Aorta (tissue), 5 donors: ENCODE results near the gene PACS2. TPM values are rescaled to one million over a fixed set of nuclear protein-coding genes. Genes with fewer than 3 reads are reported as not detected.

Source experiments
- ATAC-seq: fragments of 200-7000 bp; cut with Tn5 transposase; one replicate; pipeline ENCODE4 v1.9.1; 2022; ENCODE audit warnings: moderate library complexity; ENCODE audit not compliant: low FRiP score
- DNase-seq, 2 donors: peaks; one replicate each; pipeline ENCODE4 v3.0.0-alpha.2; 2020
- H3K27ac ChIP-seq, 2 donors: one replicate each; pipeline ENCODE4 v1.5.1; 2013; ENCODE audit warnings: low read length in 2 of 2, mild to moderate bottlenecking in 2 of 2, moderate library complexity in 2 of 2, control low read depth in 1 of 2, inconsistent platforms in 1 of 2, low read depth in 1 of 2
- H3K27me3 ChIP-seq, 2 donors: one replicate each; pipeline ENCODE4 v1.6.1; 2013; ENCODE audit warnings: control low read depth in 1 of 2, low read length in 1 of 2, mild to moderate bottlenecking in 1 of 2, moderate library complexity in 1 of 2; ENCODE audit not compliant: insufficient read depth in 2 of 2, control insufficient read depth in 1 of 2
- H3K36me3 ChIP-seq, 2 donors: one replicate each; pipeline ENCODE4 v1.6.1; 2013; ENCODE audit warnings: control low read depth in 1 of 2, low read length in 1 of 2, mild to moderate bottlenecking in 1 of 2; ENCODE audit not compliant: insufficient read depth in 2 of 2, control insufficient read depth in 1 of 2
- H3K4me1 ChIP-seq, 2 donors: one replicate each; pipeline ENCODE4 v1.6.1; 2013; ENCODE audit warnings: low read length in 2 of 2, control low read depth in 1 of 2, mild to moderate bottlenecking in 1 of 2, moderate library complexity in 1 of 2; ENCODE audit not compliant: insufficient read depth in 2 of 2, control insufficient read depth in 1 of 2
- H3K4me3 ChIP-seq, 2 donors: one replicate each; pipeline ENCODE4 v1.5.1; 2013; ENCODE audit warnings: low read length in 2 of 2, control low read depth in 1 of 2, mild to moderate bottlenecking in 1 of 2
- H3K9me3 ChIP-seq: one replicate; pipeline ENCODE4 v1.6.1; 2013; ENCODE audit warnings: mild to moderate bottlenecking, low read length; ENCODE audit not compliant: control insufficient read depth
- WGBS, 2 donors: extraction: QIAGEN DNeasy Blood & Tissue Kit; methylation state at CpG; one replicate each; pipeline ENCODE4 v1.1.7; 2013; 5-methylcytosine and 5-hydroxymethylcytosine counted together
- intact Hi-C, 2 donors: fragments of 100-400 bp; cut with DNase I; formaldehyde crosslinking; loops; one replicate each; pipeline versions ENCODE4 v1.14.2 to v1.15.0; 2022
- polyA plus RNA-seq, 2 donors: library from polyadenylated mRNA; stranded (reverse); fragments of 200-250 nt; gene quantifications; one replicate each; pipeline ENCODE4 v1.2.3, GENCODE V29; 2013
- total RNA-seq, 2 donors: library from RNA; stranded (reverse); fragmentation: NEBNext Ultra II Directional; extraction: Animal tissue kit (Norgen Biotek cat#: 25700); gene quantifications; one replicate each; pipeline ENCODE4 v1.2.1, GENCODE V29; 2021
- donor health status: healthy with polysubstance abuse.
- donor health status: Bipolar disorder and iron deficiency.
- donor health status: DM: no; HTN: no; CAD: no.
- donor health status: DM: no; HTN: no; CAD: no.
- donor health status: DM: yes; HTN: yes; CAD: no.

Gene PACS2
- total and polyA plus RNA-seq, 4 donors: 17.2 to 140 (median 84.9) TPM

DNA sequence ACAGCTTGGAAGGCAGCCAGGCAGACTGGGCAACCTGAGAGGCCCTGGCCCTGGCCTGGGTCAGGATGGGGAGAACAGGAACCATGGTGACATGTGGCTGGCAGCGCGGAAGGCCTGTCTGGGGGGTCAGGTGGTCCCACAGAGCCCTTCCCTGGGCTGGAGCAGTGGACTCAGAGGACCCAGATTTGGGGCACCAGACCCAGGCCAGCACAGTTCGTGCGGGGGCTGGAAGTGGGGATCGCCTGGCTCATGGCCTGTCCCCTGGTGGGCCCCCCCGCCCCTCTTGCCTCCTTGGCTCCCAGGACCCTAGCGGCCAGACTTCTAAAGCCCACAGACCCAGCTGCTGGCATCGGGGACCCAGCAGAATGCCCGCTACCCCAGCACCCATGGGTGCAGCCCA lies 126.4 kb downstream of the PACS2 start:
- no peaks in the 10 kb centered on the region for H3K27me3 ChIP-seq
- ATAC-seq: no peak
- intact Hi-C loops: loop anchor here in 1 of 2 donors (10.0 kb wide), 1 partner anchor 66 kb away; no protein-coding TSS in a partner anchor
- peaks cover 0 to 1% of the 10 kb centered on the region in 2 donors for H3K36me3 ChIP-seq
- H3K4me1 ChIP-seq: no peaks in the 10 kb centered on the region
- H3K27ac ChIP-seq: no peak overlapping the region
- DNase-seq: no peak
- H3K4me3 ChIP-seq: no peak overlapping the region
- WGBS, 2 donors: 96 to 99% methylated on average over 9 of the region's 9 CpGs
- H3K9me3 ChIP-seq: no peaks in the 10 kb centered on the region

DNA sequence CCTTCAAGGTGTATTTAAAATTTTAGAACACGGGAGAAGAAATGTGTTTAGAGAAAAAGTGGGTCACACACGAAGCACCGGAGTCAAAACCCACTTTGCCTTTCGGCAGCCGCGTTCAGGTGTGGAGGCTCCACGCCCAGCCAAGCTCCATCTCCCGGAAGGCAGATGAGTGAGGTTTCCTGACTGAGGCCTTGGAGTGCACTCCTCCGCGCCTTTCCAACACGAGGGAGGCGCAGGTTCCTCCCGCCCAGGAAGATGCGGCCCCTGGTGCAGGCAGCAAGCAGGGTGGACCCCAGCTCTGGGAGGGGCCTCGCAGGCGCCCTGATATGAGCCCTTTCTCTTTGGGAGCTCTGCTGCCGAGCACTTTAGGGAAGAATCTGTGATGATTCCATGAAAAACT lies 127.6 kb downstream of the PACS2 start:
- no peaks in the 10 kb centered on the region for H3K27me3 ChIP-seq

DNA sequence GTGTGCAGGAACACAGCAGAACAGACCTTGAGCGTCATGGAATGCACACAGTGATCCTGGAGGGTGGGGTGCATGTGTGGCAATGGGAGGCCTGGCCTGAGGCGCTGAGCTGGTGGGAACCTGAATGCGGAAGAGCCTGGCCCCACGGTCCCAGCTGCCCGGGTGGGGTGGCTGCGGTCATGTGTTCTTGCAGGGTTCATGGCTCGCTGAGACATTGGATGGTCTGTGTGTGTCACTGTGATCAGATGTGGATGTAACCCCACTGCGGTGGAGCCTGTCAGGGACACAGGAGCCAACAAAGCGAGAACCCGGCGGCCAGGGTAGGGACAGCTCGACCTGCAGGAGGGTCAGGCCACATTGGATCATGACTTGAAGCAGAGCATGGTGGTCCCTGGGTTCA lies 128.3 kb downstream of the PACS2 start:
- Histone ChIP-seq H3K27ac (no peak overlapping the region), H3K4me3 (no peak overlapping the region), H3K27me3 (no peaks in the 10 kb centered on the region), H3K36me3 (peaks cover 0 to 1% of the 10 kb centered on the region in 2 donors), H3K9me3 (no peaks in the 10 kb centered on the region), H3K4me1 (no peaks in the 10 kb centered on the region)
- 85 to 86% methylated on average over 12 of the region's 12 CpGs for WGBS, 2 donors
- DNase-seq: no peak
- intact Hi-C loops: loop anchor here in 1 of 2 donors (10.0 kb wide), 1 partner anchor 68 kb away; no protein-coding TSS in a partner anchor
- no peak for ATAC-seq

More for the DNA sequence above, 127.6 kb downstream of the PACS2 start:
- Histone ChIP-seq H3K4me1 (no peaks in the 10 kb centered on the region), H3K36me3 (peaks cover 0 to 1% of the 10 kb centered on the region in 2 donors), H3K27ac (no peak overlapping the region), H3K4me3 (no peak overlapping the region), H3K9me3 (no peaks in the 10 kb centered on the region)
- 79 to 85% methylated on average over 17 of the region's 17 CpGs for WGBS, 2 donors
- DNase-seq: no peak
- no peak for ATAC-seq
- intact Hi-C loops: loop anchor here in 1 of 2 donors (10.0 kb wide), 1 partner anchor 67 kb away; no protein-coding TSS in a partner anchor

DNA sequence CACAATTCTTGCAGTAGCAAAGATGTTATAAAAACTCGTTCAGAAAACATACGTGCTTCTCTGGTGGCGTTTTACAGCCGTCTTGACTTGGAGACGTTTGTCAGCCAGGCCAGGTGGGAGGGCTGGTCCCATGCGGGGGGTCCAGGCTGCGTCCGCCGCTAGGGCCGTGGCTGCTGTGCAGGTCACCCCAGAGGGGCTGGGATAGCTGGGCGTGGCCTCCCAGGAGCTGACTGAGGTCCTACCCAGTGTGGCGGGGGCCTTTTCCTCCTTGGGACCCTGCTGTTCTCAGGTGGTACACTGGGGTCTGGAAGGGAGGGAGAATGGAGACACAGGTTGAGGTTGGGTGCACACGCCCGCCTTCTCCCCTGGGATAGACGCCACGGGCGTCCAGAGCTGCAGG lies 130.3 kb downstream of the PACS2 start:
- no peak overlapping the region for H3K27ac ChIP-seq
- H3K4me3 ChIP-seq: no peak overlapping the region
- 80 to 87% methylated on average over 17 of the region's 17 CpGs for WGBS, 2 donors
- no peaks in the 10 kb centered on the region for H3K9me3 ChIP-seq
- intact Hi-C loops: loop anchor here in 1 of 2 donors (5.0 to 10.0 kb wide), 2 partner anchors 70 to 82 kb away; partner anchors contain the start of gene TMEM121
- H3K4me1 ChIP-seq: no peaks in the 10 kb centered on the region
- ATAC-seq (no peak), DNase-seq (no peak)
- peaks cover 0 to 1% of the 10 kb centered on the region in 2 donors for H3K36me3 ChIP-seq
- H3K27me3 ChIP-seq: no peaks in the 10 kb centered on the region

DNA sequence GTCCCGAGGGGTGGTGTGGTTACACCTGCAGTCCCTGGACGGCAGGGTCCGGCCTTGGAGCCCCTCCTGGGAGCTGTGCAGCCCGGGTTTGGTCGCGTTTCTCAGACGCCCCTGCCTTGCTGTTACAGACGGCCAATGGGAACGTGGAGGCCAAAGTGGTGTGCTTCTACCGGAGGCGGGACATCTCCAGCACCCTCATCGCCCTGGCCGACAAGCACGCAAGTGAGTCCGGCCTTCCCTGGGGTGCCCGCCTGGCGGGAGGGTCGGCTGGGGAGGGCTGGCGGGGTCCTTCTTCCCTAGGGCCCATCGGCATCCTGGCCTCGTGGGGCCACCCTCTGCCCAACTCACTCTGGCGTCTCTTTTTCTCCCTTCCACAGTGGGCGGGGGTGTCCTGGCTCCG lies 130.7 kb downstream of the PACS2 start:
- Histone ChIP-seq H3K27ac (no peak overlapping the region), H3K27me3 (no peaks in the 10 kb centered on the region), H3K9me3 (no peaks in the 10 kb centered on the region), H3K36me3 (peaks cover 0 to 1% of the 10 kb centered on the region in 2 donors), H3K4me1 (no peaks in the 10 kb centered on the region), H3K4me3 (no peak overlapping the region)
- intact Hi-C loops: loop anchor here in 1 of 2 donors (5.0 to 10.0 kb wide), 2 partner anchors 70 to 82 kb away; partner anchors contain the start of gene TMEM121
- DNase-seq: no peak
- 82 to 84% methylated on average over 23 to 24 of the region's 24 CpGs for WGBS, 2 donors
- no peak for ATAC-seq

DNA sequence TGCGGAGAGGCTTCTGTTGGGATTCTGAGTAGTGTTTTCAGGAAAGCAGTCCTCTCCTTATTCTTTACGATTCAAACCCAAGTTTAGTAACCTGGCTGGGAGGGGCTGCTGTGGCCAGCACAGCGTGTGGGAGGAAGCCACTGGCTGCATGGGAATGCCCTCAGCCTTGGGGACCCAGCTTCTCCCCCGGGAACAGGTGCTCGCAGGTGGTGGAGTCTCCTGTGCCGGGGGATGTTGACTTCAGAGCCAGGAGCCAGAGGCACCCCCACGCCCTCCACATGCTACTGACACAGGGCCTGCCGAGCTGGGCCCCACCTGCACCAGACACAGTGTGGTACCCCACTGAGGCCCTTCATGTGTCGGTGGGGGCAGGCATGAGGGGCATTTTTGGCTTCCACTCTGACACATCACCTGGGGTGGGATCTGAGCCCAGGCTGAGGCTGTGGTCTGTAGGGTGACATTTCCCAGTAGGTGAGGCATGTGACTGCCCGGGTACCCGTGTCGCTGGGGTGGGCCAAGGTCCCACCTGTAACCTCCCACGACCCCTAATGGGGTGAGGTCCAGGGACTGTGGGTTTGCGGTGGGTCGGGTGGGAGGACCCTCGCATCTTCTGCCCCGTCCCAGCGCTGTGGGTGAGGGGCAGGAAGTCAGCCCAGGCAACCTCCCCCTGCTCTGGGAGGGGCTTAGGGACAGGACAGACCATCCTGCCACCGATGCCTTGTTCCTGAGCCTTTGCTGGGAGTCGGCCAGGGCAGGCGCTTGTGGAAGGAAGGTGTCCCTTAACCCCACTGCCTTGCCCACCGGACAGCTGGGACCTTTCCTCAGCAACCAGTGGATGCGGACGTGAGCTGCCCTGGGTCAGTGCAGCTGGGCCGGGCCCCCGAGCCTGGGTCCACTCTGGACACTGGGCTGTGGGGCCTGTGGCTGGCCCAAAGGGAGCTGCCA lies 131.6 kb downstream of the PACS2 start:
- Histone ChIP-seq H3K9me3 (no peaks in the 10 kb centered on the region), H3K27me3 (no peaks in the 10 kb centered on the region), H3K4me1 (no peaks in the 10 kb centered on the region), H3K27ac (no peak overlapping the region), H3K36me3 (peaks cover 0 to 1% of the 10 kb centered on the region in 2 donors), H3K4me3 (no peak overlapping the region)
- no peak for DNase-seq
- intact Hi-C loops: loop anchor here in 1 of 2 donors (5.0 to 10.0 kb wide), 2 partner anchors 71 to 81 kb away; partner anchors contain the start of gene TMEM121
- 88% methylated on average over 23 to 26 of the region's 26 CpGs for WGBS, 2 donors
- ATAC-seq: no peak

DNA sequence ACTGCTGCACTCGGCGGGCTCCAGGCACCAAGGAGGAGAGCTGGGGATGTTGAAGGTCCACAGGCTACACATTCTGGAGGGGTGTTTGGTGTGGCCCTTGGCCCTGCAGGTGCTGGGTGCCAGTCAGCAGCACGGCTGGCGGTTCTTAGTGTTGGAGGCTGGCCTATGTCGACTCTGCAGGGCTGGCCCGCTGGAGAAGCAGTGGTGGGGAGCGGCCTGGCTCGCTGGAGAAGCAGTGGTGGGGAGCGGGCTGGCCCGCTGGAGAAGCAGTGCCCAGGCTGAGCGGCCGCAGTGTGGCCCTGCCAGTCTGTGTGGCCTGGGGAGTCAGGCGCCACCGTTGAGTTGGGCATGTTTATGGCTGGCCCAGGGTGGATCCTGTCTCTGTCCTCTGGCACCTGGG lies 132.4 kb downstream of the PACS2 start:
- intact Hi-C loops: loop anchor here in 1 of 2 donors (5.0 to 10.0 kb wide), 2 partner anchors 72 to 80 kb away; partner anchors contain the start of gene TMEM121

More for the DNA sequence above, 132.4 kb downstream of the PACS2 start:
- no peak for ATAC-seq
- 59 to 71% methylated on average over 14 of the region's 14 CpGs for WGBS, 2 donors
- H3K36me3 ChIP-seq: peaks cover 0 to 1% of the 10 kb centered on the region in 2 donors
- H3K4me1 ChIP-seq: no peaks in the 10 kb centered on the region
- no peak for DNase-seq
- no peak overlapping the region for H3K27ac ChIP-seq
- H3K9me3 ChIP-seq: no peaks in the 10 kb centered on the region
- H3K4me3 ChIP-seq: no peak overlapping the region
- H3K27me3 ChIP-seq: no peaks in the 10 kb centered on the region
